Stimulated activated naive CD8-positive, alpha-beta T cell treated with anti-CD3 and anti-CD28 coated beads, Interleukin-15, Interleukin-2, amounts not matched to agents 100 ng/mL and 50 ng/mL, for 24 hours (primary cell): ENCODE measurements around the gene PRPH2.

Source experiments
- H3K27ac Mint-ChIP-seq: one replicate; pipeline ENCODE4 v1.8.0; 2021; ENCODE audit warnings: mild to moderate bottlenecking, mixed read lengths
- H3K27me3 Mint-ChIP-seq: one replicate; pipeline ENCODE4 v1.8.0; 2021; ENCODE audit warnings: mixed read lengths
- H3K36me3 Mint-ChIP-seq: one replicate; pipeline ENCODE4 v1.8.0; 2021; ENCODE audit warnings: low read depth, mixed read lengths
- H3K4me1 Mint-ChIP-seq: one replicate; pipeline ENCODE4 v1.8.0; 2021; ENCODE audit warnings: low read depth, mixed read lengths
- H3K4me3 Mint-ChIP-seq: one replicate; pipeline ENCODE4 v1.8.0; 2021; ENCODE audit warnings: mild to moderate bottlenecking, mixed read lengths
- H3K9me3 Mint-ChIP-seq: one replicate; pipeline ENCODE4 v1.8.0; 2021; ENCODE audit warnings: mixed read lengths

PRPH2 gene

GRCh38 chr6:42652024-42652746, 70.2 kb downstream of the PRPH2 start:
- Mint-ChIP-seq H3K36me3 (peaks cover 52% of the 10 kb centered on the region), H3K4me3 (no peak overlapping the region), H3K27me3 (no peaks in the 10 kb centered on the region), H3K27ac (peak overlapping the region; percentile 31), H3K4me1 (no peaks in the 10 kb centered on the region), H3K9me3 (no peaks in the 10 kb centered on the region)
